IPS-11a (cell line): ENCODE measurements around the gene CLDN34.
A peak's percentile ranks its signal among the peaks of the same experiment; 100 is the strongest.

Source experiments
- H3K4me3 ChIP-seq: one replicate; pipeline ENCODE4 v1.5.1; 2013; ENCODE audit warnings: low read depth, low read length, control low read depth

The CLDN34 gene

DNA sequence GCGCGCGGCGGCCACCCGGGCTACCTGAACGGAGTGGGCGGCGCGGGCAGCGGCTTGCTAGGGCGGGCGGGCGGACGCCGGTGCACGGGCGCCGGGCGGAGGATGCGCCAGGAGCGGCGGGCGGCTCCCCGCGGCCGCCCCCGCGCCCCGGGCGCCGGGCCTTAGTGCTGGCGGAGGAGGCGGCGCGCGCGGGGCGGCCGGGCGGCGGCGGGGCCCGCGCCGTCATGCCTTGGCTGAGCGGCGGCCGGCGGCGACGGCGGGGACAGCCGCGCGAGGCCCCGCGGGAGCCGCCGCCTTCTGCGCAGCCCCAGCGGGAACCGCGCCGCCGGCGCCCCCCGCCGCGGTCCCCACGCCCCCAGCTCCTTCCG is 48.2 kb downstream of the CLDN34 start:
- H3K4me3 ChIP-seq = peak overlapping the region; percentile 47

DNA sequence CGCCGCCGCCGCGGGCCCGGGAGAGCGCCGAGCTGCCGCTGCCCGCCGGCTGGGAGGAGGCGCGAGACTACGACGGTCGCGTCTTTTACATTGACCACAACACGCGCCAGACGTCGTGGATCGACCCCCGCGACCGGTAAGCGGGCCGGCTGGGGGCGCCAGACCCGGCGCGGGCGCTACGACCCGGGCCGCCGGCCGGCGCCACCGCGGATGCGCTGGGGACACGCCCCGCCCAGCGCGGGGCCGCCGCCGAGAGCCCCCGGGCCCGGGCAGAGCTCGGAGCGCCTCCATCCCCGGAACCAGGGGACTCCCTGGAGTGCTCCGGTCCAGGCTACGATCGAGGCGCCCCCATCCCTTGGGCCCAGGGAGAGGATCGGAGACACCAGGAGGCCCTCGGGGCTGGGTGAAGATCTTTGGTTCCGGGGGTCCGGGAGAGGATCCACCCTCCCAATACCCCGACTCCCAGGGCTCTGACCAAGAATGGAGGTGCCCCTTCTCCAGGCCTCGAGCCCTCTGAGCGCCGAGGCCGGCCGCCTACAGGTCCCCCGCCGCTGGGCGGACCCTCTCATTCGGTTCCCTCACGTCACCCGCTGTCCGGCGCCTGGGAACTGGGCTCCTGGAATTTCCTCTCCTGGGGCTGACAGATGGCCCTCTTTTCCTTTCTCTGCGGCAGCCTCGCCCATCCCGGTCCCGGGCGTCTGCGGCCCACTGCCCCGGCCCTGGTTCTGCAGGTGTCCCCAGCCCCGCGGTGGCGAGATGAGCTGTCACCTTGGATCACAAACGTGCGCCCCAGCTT is 48.8 kb downstream of the CLDN34 start:
- peak overlapping the region; percentile 47 for H3K4me3 ChIP-seq

DNA sequence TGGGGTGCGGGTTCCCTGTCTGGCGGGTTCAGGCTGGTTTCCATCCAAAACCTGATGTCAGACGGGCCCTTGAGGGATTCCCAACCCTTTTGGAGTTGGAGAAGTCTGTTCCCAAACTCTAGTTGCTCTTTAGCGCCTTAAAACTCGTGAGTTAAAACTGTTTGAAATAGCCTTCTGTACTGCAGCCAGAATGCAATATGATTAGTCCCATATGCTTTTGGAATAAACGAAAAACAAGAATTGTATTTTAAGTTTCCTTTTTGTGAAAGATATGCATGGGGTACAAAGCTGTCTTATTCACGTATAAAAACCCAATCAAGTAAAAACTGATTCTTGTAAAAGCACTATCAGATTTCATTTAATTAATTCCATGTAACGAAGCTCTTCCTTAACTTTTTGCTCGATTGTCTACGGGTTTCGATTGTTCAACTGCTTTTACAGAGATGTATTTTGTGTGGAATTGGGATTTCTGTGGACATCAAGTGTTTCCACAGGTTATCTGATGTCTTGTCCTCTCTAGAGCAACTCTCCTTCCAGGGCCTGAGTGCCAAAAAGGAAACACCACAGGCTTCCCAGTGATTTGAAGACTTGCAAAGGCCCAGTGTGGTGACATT is 49.5 kb downstream of the CLDN34 start:
- peak overlapping the region; percentile 47 for H3K4me3 ChIP-seq

DNA sequence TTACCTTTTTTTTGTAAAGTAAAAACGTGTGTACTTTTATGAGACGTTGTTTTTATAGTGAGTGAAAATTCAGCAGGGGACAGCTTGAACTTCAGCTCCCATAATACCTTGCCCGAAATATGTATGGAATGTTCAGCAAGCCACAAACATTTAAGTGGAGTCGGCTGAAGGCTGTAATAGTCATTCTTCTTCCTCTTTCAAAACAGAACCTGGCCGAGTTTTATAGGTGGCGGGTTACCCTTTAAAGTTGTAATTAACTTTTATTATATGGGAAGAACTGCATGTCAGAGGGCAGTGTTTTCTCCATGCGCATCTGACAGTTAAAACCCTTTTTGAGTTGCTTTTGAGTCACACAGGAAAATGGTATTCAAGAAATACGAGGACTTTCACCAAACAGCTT is 50.7 kb downstream of the CLDN34 start:
- H3K4me3 ChIP-seq = no peak overlapping the region
